DMS153 treated with DMSO at 0.1 percent for 48 hours (cell line): ENCODE results near the gene AMOT.

Experiments used
- DNase-seq: peaks from one replicate; lab custom pipeline; 2025; ENCODE audit not compliant: unreplicated experiment; lab: John Stamatoyannopoulos, UW

Gene AMOT

DNA sequence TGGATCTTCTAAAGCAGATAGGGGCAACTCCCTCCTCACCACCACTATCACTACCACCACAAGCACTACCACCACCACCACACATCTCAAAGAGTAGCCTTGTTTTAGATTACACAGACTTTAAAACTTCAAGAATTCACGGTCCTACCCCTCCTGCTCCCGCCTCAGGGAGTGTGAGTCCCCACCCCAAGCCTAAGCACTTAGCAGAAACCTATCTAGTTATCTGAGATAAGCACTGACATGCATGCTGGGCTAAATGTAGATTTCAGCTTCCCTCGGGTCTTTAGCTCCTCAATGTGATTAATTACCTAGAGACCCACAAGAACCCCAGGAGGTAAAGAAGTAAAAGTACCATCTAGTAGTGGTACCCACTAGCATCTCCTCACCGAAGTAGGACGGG is 775 bp downstream of the AMOT start:
- no peak for DNase-seq

DNA sequence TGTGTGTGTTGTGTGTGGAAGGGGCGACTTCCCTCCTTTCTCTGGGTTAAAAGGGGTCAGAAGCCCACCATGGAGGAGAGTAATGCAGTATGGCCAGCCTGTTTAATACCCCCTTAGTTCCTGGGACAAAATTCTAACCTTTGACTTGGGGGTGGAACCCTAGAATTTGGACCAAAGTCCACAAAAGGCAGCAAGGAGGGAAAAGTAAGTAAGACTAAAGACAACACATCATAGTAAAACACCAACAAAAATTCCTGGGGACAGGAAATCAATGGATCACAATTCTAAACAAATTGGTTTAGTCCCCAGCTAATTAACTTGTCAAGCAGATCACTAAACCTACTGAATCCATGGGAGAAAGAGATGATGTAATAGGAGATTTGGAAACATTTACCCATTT is 3.1 kb downstream of the AMOT start:
- DNase-seq = no peak

DNA sequence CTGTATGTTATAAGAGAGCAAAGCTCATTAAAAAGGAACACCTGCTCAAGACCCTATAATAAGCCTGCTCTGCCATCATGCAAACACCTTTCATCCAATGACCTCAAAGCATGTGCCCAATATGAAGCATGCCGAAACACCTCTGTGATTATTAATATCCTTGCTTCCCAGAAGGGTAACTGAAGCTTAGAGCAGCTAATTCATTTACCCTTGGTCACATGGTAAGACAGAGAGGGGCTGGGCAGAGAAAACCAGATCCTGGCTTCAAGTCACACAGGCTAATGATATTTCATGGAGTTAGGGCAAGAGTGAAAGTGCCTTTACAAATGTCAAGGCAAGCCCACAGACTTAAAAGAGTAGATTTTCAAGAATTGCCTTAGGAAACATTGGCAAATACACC is 5.6 kb downstream of the AMOT start:
- DNase-seq = no peak

DNA sequence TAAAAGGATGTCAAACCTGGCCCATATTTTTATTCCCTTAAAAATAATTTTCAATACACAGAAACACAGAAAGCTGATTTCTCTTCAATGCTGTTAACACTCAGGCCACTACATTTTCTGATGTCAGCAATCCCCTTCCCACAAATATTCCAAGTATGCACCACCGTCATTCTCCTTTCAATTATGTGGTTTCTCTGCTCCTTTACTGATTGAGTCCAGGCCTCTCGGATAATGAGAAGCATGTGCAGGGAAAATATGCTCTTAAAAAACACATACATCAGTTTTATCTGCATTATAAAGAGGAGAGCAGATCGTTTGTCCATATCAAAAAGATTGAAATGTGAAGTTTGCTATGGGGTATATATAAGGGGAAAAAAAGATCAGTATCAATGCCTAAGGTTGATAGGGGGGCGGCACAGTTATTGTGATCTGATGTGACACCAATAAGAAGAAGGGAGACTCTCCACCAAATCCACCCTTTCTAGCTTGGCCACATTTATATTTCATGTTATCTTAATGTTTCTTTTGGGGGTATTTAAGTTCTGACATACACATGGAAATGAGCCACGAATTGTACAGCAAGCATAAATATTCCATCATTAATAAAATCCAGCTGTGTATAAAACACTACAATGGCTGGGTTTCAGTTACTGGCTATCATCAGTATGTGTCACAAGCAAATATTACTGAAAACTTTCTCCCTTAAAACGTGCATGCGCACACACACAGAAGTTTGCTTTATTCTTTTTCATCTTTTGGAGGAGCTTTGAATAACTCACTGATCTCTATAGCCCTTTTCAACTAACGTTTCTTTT is 6.4 kb downstream of the AMOT start:
- no peak for DNase-seq

DNA sequence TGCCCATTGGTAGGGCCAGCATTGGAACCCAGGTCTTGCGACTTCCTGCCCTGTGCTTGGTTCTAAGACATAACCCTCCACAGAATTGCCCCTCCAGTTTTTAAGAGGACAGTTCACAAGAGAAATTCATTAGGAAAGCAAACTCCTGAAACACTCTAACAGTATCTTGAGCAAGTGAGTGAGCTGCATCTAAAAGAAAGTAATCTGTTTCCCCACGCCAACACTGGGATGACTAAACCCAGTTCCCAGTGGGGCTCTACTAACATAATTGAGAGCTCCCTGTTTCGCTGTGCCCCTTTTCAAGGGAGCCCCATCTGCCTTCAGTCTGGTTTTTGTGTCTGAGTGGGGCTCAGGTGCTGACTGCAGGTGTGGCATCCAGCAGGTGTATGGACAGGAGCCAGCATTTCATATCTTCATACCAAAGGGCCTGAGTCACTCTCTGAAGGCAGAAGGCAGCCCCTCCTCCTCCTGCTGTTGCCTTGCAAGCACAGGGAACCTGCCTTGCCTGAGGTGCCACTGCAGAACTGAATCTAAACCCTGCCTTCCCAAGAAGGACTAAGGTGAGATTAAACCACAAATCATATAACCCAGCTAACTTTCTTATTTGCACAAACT is 8.0 kb downstream of the AMOT start:
- no peak for DNase-seq

DNA sequence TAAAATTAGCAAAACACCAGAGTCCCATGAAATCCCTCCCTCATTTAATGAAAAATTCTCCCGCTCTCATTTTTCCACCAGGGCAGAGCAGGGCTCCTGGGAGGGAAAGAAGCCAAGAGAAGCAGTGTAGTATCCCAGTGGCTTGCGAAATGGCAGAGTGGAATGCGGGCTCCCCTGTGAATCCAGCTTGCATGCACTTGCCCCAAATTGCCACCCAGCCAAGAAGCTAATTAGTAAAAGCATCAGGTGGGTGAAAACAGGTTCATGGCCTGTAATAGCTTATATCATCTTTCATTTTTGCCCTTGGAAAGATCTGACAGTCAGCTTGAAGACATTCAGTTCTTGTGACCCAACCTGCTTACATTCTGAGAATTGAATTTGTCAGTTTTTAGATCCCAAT is 10.1 kb downstream of the AMOT start:
- DNase-seq = no peak

DNA sequence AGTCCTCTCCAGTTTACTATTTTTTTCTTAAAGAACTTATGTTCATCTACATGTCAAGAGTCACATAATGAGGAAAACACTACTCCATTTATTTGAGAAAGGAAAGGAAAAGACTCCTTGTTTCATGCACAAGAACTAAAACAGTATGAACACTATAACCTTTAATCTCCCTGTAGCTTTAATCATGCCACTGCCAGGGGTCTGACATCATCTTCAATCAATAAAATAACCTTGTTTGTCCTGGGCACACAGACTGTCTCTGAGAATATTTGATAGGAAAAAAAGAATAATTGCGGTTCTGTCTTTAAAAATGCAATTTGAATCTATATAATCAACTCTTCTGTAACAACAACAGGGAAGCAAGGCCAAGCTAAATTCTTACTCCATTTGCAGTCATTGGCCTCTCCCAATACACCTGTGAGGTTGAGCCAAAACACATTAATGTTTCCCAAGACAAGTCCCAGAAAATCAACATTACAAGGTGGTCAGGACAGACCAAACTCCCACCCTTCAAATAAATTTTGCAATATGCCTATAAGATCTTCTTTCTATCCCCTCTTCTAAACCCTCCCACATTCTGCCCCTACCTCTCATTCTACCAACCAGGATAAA is 13.2 kb downstream of the AMOT start:
- DNase-seq = no peak

DNA sequence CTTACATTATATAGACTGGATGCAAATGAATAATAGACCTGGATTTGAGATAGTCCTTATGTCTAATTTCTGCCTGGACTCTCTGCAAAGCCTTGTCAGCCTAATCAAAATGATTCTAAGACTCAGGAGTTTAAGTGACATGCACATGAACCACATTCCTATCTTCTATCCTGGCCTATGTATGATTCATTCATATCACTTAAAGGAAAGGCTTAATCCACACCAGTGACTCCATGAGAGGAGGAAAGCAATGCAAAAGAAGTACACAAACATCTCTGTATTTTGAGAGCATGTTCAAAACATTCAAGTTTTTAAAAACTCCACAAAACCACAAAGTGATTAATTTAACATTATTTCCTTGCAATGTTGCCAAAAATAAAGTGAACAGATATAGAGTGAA is 14.6 kb downstream of the AMOT start:
- no peak for DNase-seq

DNA sequence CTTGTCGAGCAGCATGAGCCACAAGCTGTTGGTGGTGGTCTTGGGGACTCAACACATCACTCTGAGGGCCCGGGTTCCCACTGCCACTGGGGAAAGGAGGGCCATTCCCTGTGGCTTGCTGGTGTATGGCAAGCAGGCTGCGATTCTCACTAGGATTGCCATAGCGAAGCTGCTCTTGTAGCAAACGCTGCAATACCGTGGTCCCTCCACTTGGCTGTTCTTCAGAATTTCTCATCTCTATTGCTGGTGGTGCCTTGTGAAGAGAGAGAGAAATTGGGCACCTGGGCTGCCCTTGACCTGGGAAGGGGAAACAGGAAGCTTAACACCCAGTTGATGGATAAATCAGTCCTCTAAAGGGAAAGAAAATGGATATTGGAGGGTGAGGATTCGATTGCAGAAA is 17.7 kb downstream of the AMOT start:
- no peak for DNase-seq

DNA sequence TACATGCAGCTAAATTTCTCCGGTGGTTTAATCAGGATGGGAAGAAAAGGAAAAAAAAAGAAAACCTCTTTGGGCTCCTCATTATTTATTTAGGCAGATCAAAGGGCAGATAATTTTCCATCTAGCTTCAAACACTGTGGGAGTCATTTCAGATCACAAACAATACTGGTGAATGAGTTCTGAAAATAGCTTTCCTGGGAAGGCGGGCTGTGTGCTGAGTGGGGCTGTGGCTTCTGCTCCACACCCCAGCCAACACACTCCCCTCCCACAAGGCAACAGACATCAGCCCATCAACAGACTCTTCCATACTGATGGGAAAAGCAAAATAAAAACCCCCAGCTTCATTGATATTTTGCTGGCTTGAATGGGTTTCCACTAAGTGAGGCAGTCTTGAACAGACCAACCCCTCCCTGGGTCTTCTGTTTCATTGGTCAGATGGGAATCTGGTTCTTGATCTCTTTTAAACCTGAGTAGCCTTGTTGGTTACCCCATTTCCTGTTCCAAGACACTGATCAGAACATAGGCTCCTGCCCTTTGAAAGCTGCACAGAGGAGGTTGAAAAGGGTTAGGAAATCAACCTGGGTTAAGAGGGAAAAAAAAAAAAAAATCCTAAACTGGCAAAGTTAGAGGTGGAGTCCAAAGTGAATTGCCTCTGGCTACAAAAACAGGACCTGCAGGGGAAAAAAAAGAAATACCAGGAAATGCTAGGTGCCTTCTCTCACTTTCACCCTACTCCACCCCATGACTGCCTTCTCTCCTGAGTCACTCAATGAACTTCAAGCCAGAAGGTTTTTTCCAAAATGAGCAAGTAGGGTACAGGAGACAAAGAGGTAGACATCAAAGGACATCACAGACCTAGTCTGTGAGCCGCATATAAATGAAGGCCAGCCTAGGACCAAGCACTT is 20.0 kb downstream of the AMOT start:
- no peak for DNase-seq

DNA sequence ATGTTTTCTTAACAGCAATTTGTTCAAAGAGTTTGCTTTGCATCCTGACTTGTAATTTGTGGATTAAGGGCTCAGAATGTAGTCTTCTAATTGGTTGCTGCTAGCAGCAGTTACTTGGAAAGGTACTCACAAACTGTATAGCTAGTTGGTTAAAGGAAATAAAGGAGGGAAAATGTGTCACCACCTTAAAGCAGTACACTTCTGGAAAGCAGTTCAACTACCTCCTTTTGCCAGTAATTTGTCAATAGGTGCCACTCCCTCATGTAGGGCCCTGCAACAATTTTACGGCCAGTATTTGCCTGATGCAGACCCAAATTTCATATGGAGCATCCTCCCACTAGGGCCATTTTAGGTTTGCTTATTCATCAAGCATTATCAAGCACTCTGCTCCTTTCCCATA is 20.8 kb downstream of the AMOT start:
- DNase-seq = no peak

DNA sequence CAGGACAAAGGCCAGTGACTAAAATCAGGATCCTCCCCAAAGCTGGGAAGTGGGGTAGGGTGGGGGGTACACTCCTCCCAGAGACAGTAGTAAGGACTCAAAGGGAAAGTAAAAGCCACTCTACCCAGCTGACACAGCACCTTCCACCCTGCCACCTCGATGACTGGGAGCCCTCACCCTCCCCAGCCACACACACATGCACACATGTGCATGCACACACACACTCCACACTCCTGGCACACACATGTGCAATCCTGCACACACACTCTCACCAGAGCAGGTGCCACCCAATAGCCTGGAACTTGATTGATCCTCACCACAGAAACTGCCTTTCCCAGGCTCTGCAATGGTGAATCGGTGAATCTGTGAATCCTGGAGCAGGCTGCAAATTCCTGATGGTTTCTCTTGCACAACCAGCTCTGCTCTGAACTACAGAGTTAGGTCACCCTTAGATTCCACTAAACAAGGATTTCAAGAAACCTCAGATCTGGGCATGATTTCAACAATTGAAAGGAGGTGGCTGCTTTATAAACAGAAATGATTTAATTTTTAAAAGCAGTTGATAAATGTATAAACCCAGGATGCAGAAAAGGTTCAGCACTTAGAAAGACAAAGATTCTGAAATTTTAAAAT is 21.5 kb downstream of the AMOT start:
- DNase-seq = no peak

DNA sequence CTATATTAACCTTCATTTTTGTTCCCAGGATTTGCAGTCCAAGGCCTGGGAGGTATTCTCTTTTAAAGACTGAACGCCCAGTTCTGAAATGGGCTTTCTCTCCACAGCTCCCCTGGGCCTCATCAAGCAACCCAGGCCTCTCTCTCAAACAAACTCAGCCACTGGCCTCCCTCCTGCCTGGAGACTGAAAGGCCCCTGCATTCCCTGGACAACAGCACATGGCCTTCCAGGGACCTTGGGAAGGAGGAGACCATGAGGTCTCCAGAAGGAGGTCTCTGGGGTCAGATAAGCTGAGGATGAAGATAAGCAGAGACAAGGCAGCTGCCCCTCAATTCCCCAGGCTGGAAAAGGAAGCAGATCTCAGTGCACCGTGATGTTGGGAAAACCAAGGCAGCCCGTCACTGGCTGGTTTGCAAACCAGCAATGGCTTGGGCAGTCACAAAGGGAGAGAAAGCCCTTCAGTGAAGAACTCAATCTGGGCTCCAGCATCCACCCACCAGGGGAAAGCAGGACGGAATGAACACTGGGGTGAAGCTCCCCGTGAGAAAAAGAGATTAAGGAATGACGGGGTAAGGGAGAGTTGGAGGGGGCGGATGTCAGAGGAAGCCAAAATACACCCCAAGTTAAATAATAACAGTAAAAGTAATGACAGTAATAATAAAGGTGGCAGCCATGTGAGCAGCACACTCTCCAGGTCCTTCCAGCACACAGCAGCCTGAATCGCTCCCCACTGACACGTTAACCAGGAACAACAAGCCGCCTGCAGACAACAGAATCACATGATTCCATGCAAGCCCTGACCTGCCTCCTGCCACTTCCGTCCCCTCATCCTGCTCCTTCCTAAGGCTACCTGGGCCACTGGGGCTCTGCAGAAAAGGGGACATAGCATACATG is 22.3 kb downstream of the AMOT start:
- DNase-seq = peak; percentile 38

DNA sequence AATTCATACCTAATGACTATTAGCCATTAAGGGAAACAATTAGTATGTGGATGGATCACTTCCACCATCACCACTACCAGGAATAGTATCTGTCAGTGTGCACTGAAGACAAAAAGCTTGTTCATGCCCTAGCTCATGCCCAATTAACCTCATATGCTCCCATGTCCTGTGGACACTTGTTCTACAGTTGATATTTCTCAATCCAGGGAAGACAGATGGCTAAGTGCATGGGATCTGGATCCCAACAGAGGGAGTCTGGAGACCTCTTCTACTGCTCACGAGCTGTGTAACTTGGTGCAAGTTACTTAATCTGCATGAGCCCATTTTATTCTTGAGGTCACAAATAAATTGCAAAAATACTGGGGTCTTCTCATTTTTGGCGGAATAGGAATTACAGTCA is 23.7 kb downstream of the AMOT start:
- DNase-seq = no peak

DNA sequence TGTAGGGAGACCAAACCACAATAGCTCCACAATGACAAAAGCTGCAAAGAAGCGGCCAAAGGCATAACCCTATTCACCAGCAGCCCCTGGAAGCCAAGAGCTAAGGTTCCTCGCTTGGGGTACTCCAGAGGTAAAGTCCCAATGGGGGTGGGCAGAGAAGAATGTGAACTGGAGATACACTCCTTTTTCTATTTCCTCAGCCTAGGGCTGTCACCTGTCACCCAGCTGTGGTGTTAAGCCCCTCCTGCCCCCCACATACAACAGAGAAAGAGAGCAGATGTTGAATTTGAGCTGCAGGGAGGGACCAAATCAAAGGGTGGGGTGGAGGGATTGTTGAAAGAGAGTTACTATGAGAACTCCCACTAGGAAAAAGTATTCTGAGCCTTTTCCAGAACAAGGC is 26.1 kb downstream of the AMOT start:
- DNase-seq = no peak

DNA sequence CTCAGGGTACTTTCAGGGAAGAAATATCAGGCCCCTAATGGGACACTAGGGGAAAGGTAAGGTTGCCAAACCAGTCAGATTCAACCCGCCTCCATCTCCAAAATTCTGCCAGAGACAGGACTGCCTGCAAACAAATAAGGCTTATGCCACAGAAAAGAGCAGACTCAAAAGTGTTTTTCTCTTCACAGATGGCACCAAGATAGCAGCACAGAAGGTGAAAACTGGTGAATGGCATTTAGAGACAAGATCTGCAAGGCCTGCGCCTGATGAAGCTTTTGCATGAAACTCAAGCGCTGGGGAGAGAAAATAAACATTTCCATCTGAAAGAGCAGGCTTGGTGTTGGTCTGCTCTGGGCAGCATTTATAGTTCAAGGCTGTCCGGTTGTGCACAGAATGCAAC is 27.9 kb downstream of the AMOT start:
- no peak for DNase-seq

DNA sequence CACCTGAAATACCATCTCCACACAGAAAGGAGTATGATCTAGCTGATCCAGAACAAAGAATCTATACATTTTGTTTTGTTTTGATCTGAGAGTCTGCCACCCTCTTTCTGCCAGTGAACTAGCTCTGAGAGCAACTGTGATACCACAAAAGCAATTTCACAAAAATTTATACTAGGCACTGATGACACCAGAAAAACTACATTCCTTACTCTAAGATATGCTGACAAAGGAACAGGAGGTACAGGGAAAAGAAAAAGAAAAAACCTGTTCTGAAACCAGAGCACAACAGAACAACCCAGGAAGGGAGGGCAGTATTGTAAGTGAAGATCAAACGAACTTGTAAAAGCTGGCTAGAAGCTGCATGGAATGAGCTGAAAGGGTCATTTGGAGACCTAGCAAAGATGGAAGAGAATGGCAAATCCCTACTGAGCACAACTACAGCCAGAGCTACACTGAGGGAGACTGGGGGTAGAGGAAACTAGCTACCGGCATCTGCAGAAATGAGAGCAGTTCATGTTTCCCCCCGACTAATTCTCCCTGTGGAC is 31.9 kb downstream of the AMOT start:
- DNase-seq = no peak

DNA sequence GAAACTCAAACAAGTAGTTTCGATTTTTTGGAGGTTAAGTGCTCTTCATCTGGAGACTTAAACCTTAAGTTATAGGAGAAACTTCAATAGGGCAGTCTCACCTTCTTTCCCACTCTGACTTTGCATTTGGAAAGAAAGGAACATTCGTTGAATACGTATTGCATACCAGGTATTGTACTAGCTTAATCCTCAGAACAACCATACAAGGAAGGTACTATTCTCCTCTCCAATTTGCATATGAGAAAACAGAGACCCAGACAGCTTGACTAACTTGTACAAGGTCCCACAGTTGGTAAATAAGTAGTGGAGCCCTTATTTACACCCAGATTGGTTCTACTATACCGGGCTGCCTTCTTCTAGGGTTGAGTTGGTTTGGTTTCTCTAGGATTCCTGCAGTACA is 32.6 kb downstream of the AMOT start:
- DNase-seq = no peak

DNA sequence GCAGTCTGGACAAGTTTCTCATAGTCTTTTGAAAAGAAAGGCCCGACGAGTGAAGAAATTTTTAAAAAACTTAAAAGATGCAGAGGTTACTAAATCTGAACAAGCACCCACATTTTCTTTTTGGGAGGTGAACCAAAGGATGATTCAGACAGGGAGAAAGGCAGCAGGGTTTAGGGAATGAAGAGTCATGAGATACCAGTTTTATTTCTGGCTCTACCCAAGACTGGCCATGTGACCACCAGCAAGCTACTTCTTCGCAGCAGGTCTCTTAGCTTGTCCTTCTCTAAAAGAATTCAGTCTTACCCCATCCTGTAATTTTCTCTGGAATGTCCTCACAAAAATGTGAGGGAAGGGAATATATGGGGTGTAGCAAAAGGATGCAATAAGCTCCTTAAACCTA is 37.6 kb downstream of the AMOT start:
- no peak for DNase-seq

DNA sequence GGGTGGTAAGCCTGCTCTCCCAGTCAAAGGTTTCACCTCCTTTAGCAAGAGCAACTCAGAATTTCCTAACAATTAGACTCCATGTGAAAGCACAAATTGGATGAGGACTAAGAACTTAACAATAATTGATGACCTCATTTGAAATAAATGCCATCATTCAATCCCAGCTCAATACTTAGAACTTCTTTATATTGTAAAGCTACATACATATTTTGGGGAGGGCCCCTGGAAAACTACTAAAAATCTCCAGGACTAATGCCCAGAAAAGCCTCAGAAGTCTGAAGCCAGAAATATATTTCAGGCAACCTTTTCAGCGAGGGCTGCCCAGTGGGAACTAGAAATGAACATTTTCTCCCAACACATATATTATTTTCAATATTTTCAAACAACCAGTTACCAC is 38.1 kb downstream of the AMOT start:
- DNase-seq = no peak
